ENCODE measurements around the gene ERICH4. TPM values are rescaled to one million over a fixed set of nuclear protein-coding genes. Genes with fewer than 3 reads are reported as not detected.

ERICH4 gene
- total and polyA plus RNA-seq, 2 of the 13 experiments (the other 11 are each of a cell fraction or from before 2014, with no cell fraction given) = 0.40 to 0.64 TPM

Small RNA genes within 50 kb of the gene (small RNA-seq; reads per million reads assigned to genes)
- gene RF00017 (ENCODE audit: insufficient read depth in 2 of 3, insufficient read length in 3 of 3, low read depth in 2 of 3, low replicate concordance in 1 of 3) = 0 reads per million in 3 experiments

Other genes with a start within 250 kb of the ERICH4 start
- 0.09 TPM in 1 of 2 replicates, not detected in the other for gene CYP2S1, start 249.9 kb upstream of the ERICH4 start, total RNA-seq (2016; rRNA removed; fragmentation: Illumina TruSeq; extraction: Trizol)
- gene CYP2S1, start 249.9 kb upstream of the ERICH4 start, polyA plus RNA-seq (2011; rRNA removed) = 1.8 and 2.1 TPM in 2 replicates
- 0.31 and 0.71 TPM in 2 replicates for gene AXL, start 223.9 kb upstream of the ERICH4 start, total RNA-seq (2016; rRNA removed; fragmentation: Illumina TruSeq; extraction: Trizol)
- 5.7 and 5.9 TPM in 2 replicates for gene AXL, start 223.9 kb upstream of the ERICH4 start, polyA plus RNA-seq (2011; rRNA removed)
- gene HNRNPUL1, start 178.8 kb upstream of the ERICH4 start, total RNA-seq (2016; rRNA removed; fragmentation: Illumina TruSeq; extraction: Trizol) = 81.7 and 88.8 TPM in 2 replicates
- 29.7 and 30.9 TPM in 2 replicates for gene HNRNPUL1, start 178.8 kb upstream of the ERICH4 start, polyA plus RNA-seq (2011; rRNA removed)
- gene CCDC97, start 133.0 kb upstream of the ERICH4 start, total RNA-seq (2016; rRNA removed; fragmentation: Illumina TruSeq; extraction: Trizol) = 7.1 and 7.3 TPM in 2 replicates
- 6.2 and 7.2 TPM in 2 replicates for gene CCDC97, start 133.0 kb upstream of the ERICH4 start, polyA plus RNA-seq (2011; rRNA removed)
- 2.7 and 4.1 TPM in 2 replicates for gene TGFB1, start 89.2 kb upstream of the ERICH4 start, total RNA-seq (2016; rRNA removed; fragmentation: Illumina TruSeq; extraction: Trizol)
- gene TGFB1, start 89.2 kb upstream of the ERICH4 start, polyA plus RNA-seq (2011; rRNA removed) = 5.4 and 6.2 TPM in 2 replicates
- 4.4 and 5.3 TPM in 2 replicates for gene B9D2, start 79.0 kb upstream of the ERICH4 start, total RNA-seq (2016; rRNA removed; fragmentation: Illumina TruSeq; extraction: Trizol)
- 2.9 and 3.1 TPM in 2 replicates for gene B9D2, start 79.0 kb upstream of the ERICH4 start, polyA plus RNA-seq (2011; rRNA removed)
- gene TMEM91, start 66.6 kb upstream of the ERICH4 start, total RNA-seq (2016; rRNA removed; fragmentation: Illumina TruSeq; extraction: Trizol) = 6.3 and 8.4 TPM in 2 replicates
- gene TMEM91, start 66.6 kb upstream of the ERICH4 start, polyA plus RNA-seq (2011; rRNA removed) = 10.3 and 11.2 TPM in 2 replicates
- gene EXOSC5, start 45.8 kb upstream of the ERICH4 start, total RNA-seq (2016; rRNA removed; fragmentation: Illumina TruSeq; extraction: Trizol) = 23.6 and 24.1 TPM in 2 replicates
- gene EXOSC5, start 45.8 kb upstream of the ERICH4 start, polyA plus RNA-seq (2011; rRNA removed) = 26.5 and 31.5 TPM in 2 replicates
- gene BCKDHA, start 45.3 kb upstream of the ERICH4 start, total RNA-seq (2016; rRNA removed; fragmentation: Illumina TruSeq; extraction: Trizol) = 9.7 and 11.8 TPM in 2 replicates
- gene BCKDHA, start 45.3 kb upstream of the ERICH4 start, polyA plus RNA-seq (2011; rRNA removed) = 31.3 and 31.5 TPM in 2 replicates
- gene B3GNT8, start 15.8 kb upstream of the ERICH4 start, total RNA-seq (2016; rRNA removed; fragmentation: Illumina TruSeq; extraction: Trizol) = 1.9 and 2.3 TPM in 2 replicates
- gene B3GNT8, start 15.8 kb upstream of the ERICH4 start, polyA plus RNA-seq (2011; rRNA removed) = 0.26 and 0.44 TPM in 2 replicates
- 39.0 and 51.9 TPM in 2 replicates for gene DMAC2, start 3.2 kb upstream of the ERICH4 start, total RNA-seq (2016; rRNA removed; fragmentation: Illumina TruSeq; extraction: Trizol)
- 66.0 TPM in 2 replicates for gene DMAC2, start 3.2 kb upstream of the ERICH4 start, polyA plus RNA-seq (2011; rRNA removed)
- gene CEACAM21, start 133.0 kb downstream of the ERICH4 start, total RNA-seq (2016; rRNA removed; fragmentation: Illumina TruSeq; extraction: Trizol) = not detected in 2 replicates
- gene CEACAM21, start 133.0 kb downstream of the ERICH4 start, polyA plus RNA-seq (2011; rRNA removed) = 0.05 TPM in 1 of 2 replicates, not detected in the other
- not detected in 2 replicates for gene CEACAM4, start 183.9 kb downstream of the ERICH4 start, total RNA-seq (2016; rRNA removed; fragmentation: Illumina TruSeq; extraction: Trizol)
- gene CEACAM4, start 183.9 kb downstream of the ERICH4 start, polyA plus RNA-seq (2011; rRNA removed) = not detected in 2 replicates
- not detected in 2 replicates for gene CEACAM7, start 245.1 kb downstream of the ERICH4 start, total RNA-seq (2016; rRNA removed; fragmentation: Illumina TruSeq; extraction: Trizol)
- not detected in 2 replicates for gene CEACAM7, start 245.1 kb downstream of the ERICH4 start, polyA plus RNA-seq (2011; rRNA removed)

All from HepG2 (cell line).